GM12878 (cell line): ENCODE data around the gene WWOX. TPM values are rescaled to one million over a fixed set of nuclear protein-coding genes. Genes with fewer than 3 reads are reported as not detected.

Source experiments
- ATAC-seq: fragments of 200-7000 bp; cut with Tn5 transposase; 3 replicates; pipeline ENCODE4 v1.9.1; 2020; ENCODE audit warnings: mild to moderate bottlenecking, moderate library complexity
- BruUV-seq: library from RNA; stranded (reverse); fragments of 400-500 nt; replicated peaks from 2 replicates; lab custom pipeline; 2021; lab: Mats Ljungman, UMichigan
- CTCF ChIA-PET: fragments of 300-600 bp; sonication (Branson Sonifier 250); formaldehyde crosslinking; extraction: SDS; loops from one replicate; lab custom pipeline; 2021; ENCODE audit warnings: inconsistent platforms; lab: Yijun Ruan, JAX
- POLR2A ChIA-PET: fragments of 350-600 bp; formaldehyde crosslinking; extraction: SDS; loops from one replicate; lab custom pipeline; 2021; ENCODE audit warnings: inconsistent platforms; lab: Charles Lee
- RAD21 ChIA-PET: fragments of 300-600 bp; sonication (Branson Sonifier 250); formaldehyde crosslinking; loops from one replicate; lab custom pipeline; 2023; ENCODE audit warnings: antibody characterized with exemption; ENCODE audit not compliant: unreplicated experiment; lab: Charles Lee
- SMC1A ChIA-PET: fragments of 300-600 bp; sonication (Branson Sonifier 250); formaldehyde crosslinking; loops from one replicate; lab custom pipeline; 2023; ENCODE audit not compliant: unreplicated experiment, uncharacterized antibody; lab: Charles Lee
- DNase-seq: peaks from one replicate; pipeline ENCODE4 v3.0.0-alpha.2; 2011; ENCODE audit warnings: low read depth, low spot score
- FAIRE-seq: peaks from 3 replicates; lab custom pipeline; 2011; peaks lifted over from hg19 to GRCh38; lab: Jason Lieb, UNC
- H2AFZ ChIP-seq: 2 replicates; pipeline ENCODE4 v1.6.0; 2011; ENCODE audit warnings: low read depth, low read length, control low read depth; ENCODE audit not compliant: control insufficient read depth
- H3K27ac ChIP-seq: 2 replicates; pipeline ENCODE4 v1.5.1; 2011; ENCODE audit warnings: control low read depth; ENCODE audit not compliant: control insufficient read depth, insufficient read depth
- H3K27me3 ChIP-seq, 2 experiments: replicated peaks in 1 of 2; 2 replicates each; pipeline versions ENCODE4 v1.6.0 to v1.6.1; 2011; ENCODE audit warnings: low read length in 1 of 2; ENCODE audit not compliant: control insufficient read depth in 2 of 2, insufficient read depth in 2 of 2
- H3K36me3 ChIP-seq, 2 experiments: 2 replicates each; pipeline ENCODE4 v1.5.1; 2011; ENCODE audit warnings: low read length in 1 of 2; ENCODE audit not compliant: control insufficient read depth in 2 of 2, insufficient read depth in 2 of 2
- H3K4me1 ChIP-seq: 2 replicates; pipeline ENCODE4 v1.6.1; 2011; ENCODE audit warnings: mild to moderate bottlenecking, low read length, moderate library complexity, mixed read lengths; ENCODE audit not compliant: control insufficient read depth, insufficient read depth
- H3K4me2 ChIP-seq: 2 replicates; pipeline ENCODE4 v1.6.0; 2011; ENCODE audit warnings: control low read depth; ENCODE audit not compliant: control insufficient read depth, insufficient read depth
- H3K4me3 ChIP-seq: fragments of 200-600 bp; sonication (generic); 2 replicates; pipeline ENCODE4 v1.5.1; 2016
- H3K79me2 ChIP-seq: 2 replicates; pipeline ENCODE4 v1.6.0; 2011; ENCODE audit warnings: low read length; ENCODE audit not compliant: control insufficient read depth, insufficient read depth
- H3K9ac ChIP-seq: 2 replicates; pipeline ENCODE4 v1.8.0; 2011; ENCODE audit warnings: low read length, control low read depth, mixed read lengths; ENCODE audit not compliant: control insufficient read depth, insufficient read depth
- H3K9me3 ChIP-seq: replicated peaks from 3 replicates; pipeline ENCODE4 v1.5.1; 2011; ENCODE audit warnings: mild to moderate bottlenecking, low read length; ENCODE audit not compliant: control insufficient read depth, insufficient read depth
- H4K20me1 ChIP-seq: 2 replicates; pipeline ENCODE4 v1.6.0; 2011; ENCODE audit not compliant: control insufficient read depth, insufficient read depth
- BCLAF1 ChIP-seq: fragments of 450-650 bp; IDR thresholded peaks from 2 replicates; pipeline ENCODE4 v1.6.1; 2017; ENCODE audit warnings: antibody characterized with exemption, mild to moderate bottlenecking, moderate library complexity
- EGR1 ChIP-seq, 2 experiments: IDR thresholded peaks; 1 replicate in 1 of 2; 2 replicates in 1 of 2; pipeline ENCODE4 v1.6.1; 2011 to 2012; ENCODE audit warnings: low read depth in 2 of 2, low read length in 2 of 2, borderline replicate concordance in 1 of 2, mild to moderate bottlenecking in 1 of 2, moderate library complexity in 1 of 2
- NFYB ChIP-seq: IDR thresholded peaks from 2 replicates; pipeline ENCODE4 v1.6.1; 2011; ENCODE audit warnings: low read depth, mild to moderate bottlenecking, low read length, improper control_type of control experiment, moderate library complexity; ENCODE audit not compliant: insufficient read depth
- RCOR1 ChIP-seq: conservative IDR thresholded peaks from 2 replicates; pipeline ENCODE4 v1.6.1; 2012; ENCODE audit warnings: low read depth, low read length, improper control_type of control experiment
- ZNF622 ChIP-seq: fragments of 450-650 bp; IDR thresholded peaks from 2 replicates; pipeline ENCODE4 v1.6.1; 2017; ENCODE audit warnings: mild to moderate bottlenecking, inconsistent platforms
- WGBS: methylation state at CpG from one replicate; pipeline ENCODE4 v1.1.6; 2016; ENCODE audit warnings: low lambda C conversion rate; ENCODE audit not compliant: insufficient replicate concordance, insufficient coverage; ENCODE audit errors: missing lambda C conversion rate; 5-methylcytosine and 5-hydroxymethylcytosine counted together
- in situ Hi-C: fragments of 300-500 bp; cut with MboI; formaldehyde crosslinking; loops from 9 replicates; pipeline ENCODE4 v1.14.3; 2018; ENCODE audit warnings: mixed read lengths
- intact Hi-C: fragments of 100-400 bp; cut with micrococcal nuclease; formaldehyde crosslinking; loops from one replicate; pipeline ENCODE4 v1.14.2; 2022; ENCODE audit not compliant: unreplicated experiment
- polyA plus RNA-seq, 11 experiments: library from polyadenylated mRNA; depleted of rRNA in 4 of 11; unstranded in 6 of 11; stranded (reverse) in 5 of 11; fragments of >200 nt; fragmentation: Nextera tagmentation in 4 of 11; fragmentation: Illumina TruSeq in 1 of 11; extraction: Ambion mirVana in 4 of 11; extraction: Trizol in 1 of 11; gene quantifications; 1 replicate in 1 of 11; 2 replicates in 10 of 11; pipeline versions ENCODE4 v1.2.1 to v1.2.3, GENCODE V29; 2011 to 2016; ENCODE audit warnings: inconsistent platforms in 2 of 11, missing spikeins in 2 of 11, low read depth in 1 of 11
- total RNA-seq, 4 experiments: library from RNA; depleted of rRNA in 3 of 4; stranded (reverse); fragments of >200 nt in 3 of 4; fragmentation: Illumina TruSeq in 1 of 4; extraction: Trizol in 1 of 4; gene quantifications; 2 replicates each; pipeline versions ENCODE4 v1.2.1 to v1.2.3, GENCODE V29; 2013 to 2021
- TF ChIP-seq, protein P1 (sequence below): IDR thresholded peaks from 2 replicates; pipeline ENCODE4 v1.6.1; 2012; ENCODE audit warnings: low read depth, low read length, improper control_type of control experiment

Gene WWOX
- total and polyA plus RNA-seq, 10 of the 15 experiments (the other 5 are each of a cell fraction or from before 2014, with no cell fraction given) = 2.8 to 24.4 (median 17.8) TPM

- H3K4me3 ChIP-seq = no peak overlapping the region
- H3K27ac ChIP-seq = no peak overlapping the region
- H3K79me2 ChIP-seq = no peaks in the 10 kb centered on the region
- H3K36me3 ChIP-seq = no peaks in the 10 kb centered on the region
- BruUV-seq = no TSS peak
- no peak for DNase-seq
- no peaks in the 10 kb centered on the region for H4K20me1 ChIP-seq
- H3K9me3 ChIP-seq = no peaks in the 10 kb centered on the region
- CTCF ChIA-PET = no interaction called here
- intact Hi-C loops (no loop called here), in situ Hi-C loops (no loop called here)
- no peak overlapping the region for H3K9ac ChIP-seq
- RAD21 ChIA-PET = no interaction called here
- no peaks in the 10 kb centered on the region for H3K4me1 ChIP-seq
- H3K27me3 ChIP-seq = no peaks in the 10 kb centered on the region
- ATAC-seq = no peak
- FAIRE-seq = no peak
- POLR2A ChIA-PET = no interaction called here
- H2AFZ ChIP-seq = no peak overlapping the region
- SMC1A ChIA-PET = no interaction called here
- TF ChIP-seq, protein P1, sequence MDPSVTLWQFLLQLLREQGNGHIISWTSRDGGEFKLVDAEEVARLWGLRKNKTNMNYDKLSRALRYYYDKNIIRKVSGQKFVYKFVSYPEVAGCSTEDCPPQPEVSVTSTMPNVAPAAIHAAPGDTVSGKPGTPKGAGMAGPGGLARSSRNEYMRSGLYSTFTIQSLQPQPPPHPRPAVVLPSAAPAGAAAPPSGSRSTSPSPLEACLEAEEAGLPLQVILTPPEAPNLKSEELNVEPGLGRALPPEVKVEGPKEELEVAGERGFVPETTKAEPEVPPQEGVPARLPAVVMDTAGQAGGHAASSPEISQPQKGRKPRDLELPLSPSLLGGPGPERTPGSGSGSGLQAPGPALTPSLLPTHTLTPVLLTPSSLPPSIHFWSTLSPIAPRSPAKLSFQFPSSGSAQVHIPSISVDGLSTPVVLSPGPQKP = no peak
- TF ChIP-seq RCOR1 (no peak), ZNF622 (no peak), EGR1 (IDR thresholded peaks at IDR 0.05; ENCODE audit: borderline replicate concordance in 1 of 2, low read depth in 2 of 2, low read length in 2 of 2) (no peak), NFYB (no peak), BCLAF1 (no peak)
- 93% methylated on average over 7 of the region's 7 CpGs for WGBS
- no peak overlapping the region for H3K4me2 ChIP-seq
These were observed 114.3 kb downstream of the WWOX start for GRCh38 chr16:78213751-78214150.
